Activated T-helper 1 cell treated with anti-CD3 and anti-CD28 coated beads, Interleukin-12 subunit alpha, Interleukin-12 subunit beta, Interleukin-2, Interleukin-4 antibody, amounts not matched to agents 30 ng/mL and 10 ng/mL and 1 ng/mL, durations not matched to agents 14 hours and 24 hours and 36 hours (primary cell): Measurements from ENCODE around the gene TCP1. TPM values are rescaled to one million over a fixed set of nuclear protein-coding genes. Genes with fewer than 3 reads are reported as not detected.
"Not testable (repeated sequence)": the region's sequence is repeated elsewhere in the genome, so short reads cannot be mapped to it uniquely, and the experiment has no call there.

Experiments used
- DNase-seq: peaks from one replicate; pipeline ENCODE4 v3.0.0; 2021; ENCODE audit warnings: low spot score
- H3K27ac Mint-ChIP-seq: one replicate; pipeline ENCODE4 v1.8.0; 2021; ENCODE audit warnings: mild to moderate bottlenecking, mixed read lengths
- H3K27me3 Mint-ChIP-seq: one replicate; pipeline ENCODE4 v1.8.0; 2022; ENCODE audit warnings: mild to moderate bottlenecking, moderate library complexity, mixed read lengths; ENCODE audit not compliant: insufficient read depth
- H3K36me3 Mint-ChIP-seq: one replicate; pipeline ENCODE4 v1.8.0; 2021; ENCODE audit warnings: low read depth, mixed read lengths
- H3K4me1 Mint-ChIP-seq: one replicate; pipeline ENCODE4 v1.8.0; 2021; ENCODE audit warnings: low read depth, mixed read lengths
- H3K4me3 Mint-ChIP-seq: one replicate; pipeline ENCODE4 v1.8.0; 2021; ENCODE audit warnings: mild to moderate bottlenecking, moderate library complexity, mixed read lengths
- H3K9me3 Mint-ChIP-seq: one replicate; pipeline ENCODE4 v1.8.0; 2021; ENCODE audit warnings: mixed read lengths
- intact Hi-C: fragments of 100-400 bp; cut with micrococcal nuclease; formaldehyde crosslinking; loops from one replicate; pipeline ENCODE4 v1.15.1; 2024
- total RNA-seq: library from RNA; stranded (reverse); gene quantifications from 2 replicates; pipeline ENCODE4 v1.2.3, GENCODE V29; 2022

The TCP1 gene
- total RNA-seq, 1 donor from 2014 or later: 454 TPM

GRCh38 chr6:159733395-159733794, 56.0 kb downstream of the TCP1 start:
- H3K27me3 Mint-ChIP-seq, DNase-seq, intact Hi-C loops, H3K9me3 Mint-ChIP-seq, H3K27ac Mint-ChIP-seq, H3K4me3 Mint-ChIP-seq: not testable (repeated sequence)
- Mint-ChIP-seq H3K4me1 (peaks cover 42% of the 10 kb centered on the region), H3K36me3 (peaks cover 27% of the 10 kb centered on the region)

- intact Hi-C loops, H3K9me3 Mint-ChIP-seq, H3K27me3 Mint-ChIP-seq, H3K4me3 Mint-ChIP-seq, H3K27ac Mint-ChIP-seq, DNase-seq: not testable (repeated sequence)
- Mint-ChIP-seq H3K4me1 (peaks cover 34% of the 10 kb centered on the region), H3K36me3 (peaks cover 24% of the 10 kb centered on the region)
Observed at GRCh38 chr6:159732550-159732949, 56.9 kb downstream of the TCP1 start.

GRCh38 chr6:159730332-159730676, 59.1 kb downstream of the TCP1 start:
- Mint-ChIP-seq H3K27ac (no peak overlapping the region), H3K36me3 (peaks cover 21% of the 10 kb centered on the region), H3K27me3 (no peaks in the 10 kb centered on the region), H3K4me3 (peak overlapping the region; percentile 65), H3K9me3 (no peaks in the 10 kb centered on the region), H3K4me1 (peaks cover 41% of the 10 kb centered on the region)
- intact Hi-C loops: no loop called here
- no peak for DNase-seq

DNA sequence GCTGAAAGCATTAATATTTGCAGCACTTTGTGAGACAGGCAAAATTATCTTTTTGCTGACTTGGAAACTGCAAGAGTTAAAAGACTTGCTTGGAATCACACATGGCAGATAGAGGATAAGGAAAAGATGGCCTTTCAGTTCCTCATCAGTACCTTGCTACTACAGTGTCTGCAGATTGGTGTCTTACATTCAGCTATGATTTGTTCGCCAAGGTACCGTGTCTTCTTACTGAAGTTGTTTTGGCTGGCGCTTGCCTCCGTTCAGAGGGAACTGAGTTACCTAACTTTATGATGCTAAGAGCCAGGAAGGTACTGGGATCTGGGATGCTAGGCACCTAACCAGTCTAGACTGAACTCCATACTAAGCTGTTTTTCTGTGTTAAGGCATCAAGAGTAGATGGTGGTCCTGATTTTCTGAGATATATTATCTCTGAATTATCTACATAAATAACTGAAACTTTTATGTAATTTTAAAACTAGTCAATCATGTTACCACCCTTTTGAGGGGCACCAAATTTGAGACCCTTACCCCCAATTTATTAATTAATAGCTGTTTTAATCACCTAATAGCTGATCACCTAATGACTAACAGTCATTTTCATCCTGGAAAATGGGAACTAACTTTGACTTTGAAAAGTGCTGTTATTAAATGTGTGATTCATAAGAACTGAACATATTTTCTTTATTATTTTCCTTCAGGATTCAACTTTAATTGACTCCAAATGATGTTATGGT, 59.6 kb downstream of the TCP1 start:
- H3K4me1 Mint-ChIP-seq: peaks cover 41% of the 10 kb centered on the region
- no peaks in the 10 kb centered on the region for H3K9me3 Mint-ChIP-seq
- peaks cover 21% of the 10 kb centered on the region for H3K36me3 Mint-ChIP-seq
- H3K4me3 Mint-ChIP-seq: peak overlapping the region; percentile 92
- DNase-seq: no peak
- no peak overlapping the region for H3K27ac Mint-ChIP-seq
- intact Hi-C loops: loop anchor here (2.0 to 5.0 kb wide), 3 partner anchors 13 to 793 kb away; partner anchors contain the start of gene TAGAP
- no peaks in the 10 kb centered on the region for H3K27me3 Mint-ChIP-seq

GRCh38 chr6:159728531-159728964, 60.9 kb downstream of the TCP1 start:
- peak overlapping the region; percentile 88 for H3K27ac Mint-ChIP-seq
- H3K27me3 Mint-ChIP-seq: no peaks in the 10 kb centered on the region
- peak overlapping the region; percentile 92 for H3K4me3 Mint-ChIP-seq
- no peaks in the 10 kb centered on the region for H3K9me3 Mint-ChIP-seq
- DNase-seq: no peak
- intact Hi-C loops: loop anchor here (1.0 to 5.0 kb wide), 4 partner anchors 8 to 794 kb away; partner anchors contain the start of gene TAGAP
- H3K4me1 Mint-ChIP-seq: peaks cover 41% of the 10 kb centered on the region
- peaks cover 24% of the 10 kb centered on the region for H3K36me3 Mint-ChIP-seq

Other genes with a start within 250 kb of the TCP1 start
- 78.3 and 81.0 TPM in 2 replicates for gene SOD2, start 96.4 kb downstream of the TCP1 start, total RNA-seq
- 125 and 136 TPM in 2 replicates for gene WTAP, start 62.1 kb downstream of the TCP1 start, total RNA-seq
- gene ACAT2, start 27.6 kb downstream of the TCP1 start, total RNA-seq: 83.1 and 84.2 TPM in 2 replicates
- 108 and 111 TPM in 2 replicates for gene MRPL18, start 865 bp upstream of the TCP1 start, total RNA-seq
- 0.56 and 0.78 TPM in 2 replicates for gene PNLDC1, start 10.7 kb upstream of the TCP1 start, total RNA-seq
- not detected in 2 replicates for gene MAS1, start 101.4 kb upstream of the TCP1 start, total RNA-seq
- 118 and 126 TPM in 2 replicates for gene IGF2R, start 179.5 kb upstream of the TCP1 start, total RNA-seq